ENCODE results near the gene SLC6A9.

Gene SLC6A9

GRCh38 chr1:43965316-43965715, 65.9 kb downstream of the SLC6A9 start:
- no peak for DNase-seq

- DNase-seq: no peak
Observed at GRCh38 chr1:43963890-43964289, 67.4 kb downstream of the SLC6A9 start.

GRCh38 chr1:43963006-43963405, 68.3 kb downstream of the SLC6A9 start:
- DNase-seq: no peak

GRCh38 chr1:43962324-43962723, 68.9 kb downstream of the SLC6A9 start:
- DNase-seq: no peak

GRCh38 chr1:43961692-43962091, 69.6 kb downstream of the SLC6A9 start:
- DNase-seq: no peak

GRCh38 chr1:43960798-43961197, 70.5 kb downstream of the SLC6A9 start:
- no peak for DNase-seq

GRCh38 chr1:43958351-43959255, 72.7 kb downstream of the SLC6A9 start:
- DNase-seq: no peak

- DNase-seq: no peak
Observed at GRCh38 chr1:43957407-43958040, 73.7 kb downstream of the SLC6A9 start.

- DNase-seq: no peak
Observed at GRCh38 chr1:43956234-43956633, 75.0 kb downstream of the SLC6A9 start.

- DNase-seq: no peak
Observed at GRCh38 chr1:43954036-43954435, 77.2 kb downstream of the SLC6A9 start.

GRCh38 chr1:43953361-43953760, 77.9 kb downstream of the SLC6A9 start:
- no peak for DNase-seq

GRCh38 chr1:43952731-43953346, 78.4 kb downstream of the SLC6A9 start:
- DNase-seq: no peak

- DNase-seq: no peak
Observed at GRCh38 chr1:43951021-43951985, 80.0 kb downstream of the SLC6A9 start.

GRCh38 chr1:43949678-43950077, 81.6 kb downstream of the SLC6A9 start:
- DNase-seq: no peak

GRCh38 chr1:43947874-43948437, 83.3 kb downstream of the SLC6A9 start:
- no peak for DNase-seq

GRCh38 chr1:43947061-43947873, 84.0 kb downstream of the SLC6A9 start:
- no peak for DNase-seq

Data from effector CD4-positive, alpha-beta T cell (primary cell).